WTC11 (cell line): ENCODE results near the gene RIN1. TPM values are rescaled to one million over a fixed set of nuclear protein-coding genes. Genes with fewer than 3 reads are reported as not detected.

Experiments used
- ATAC-seq: fragments of 200-7000 bp; cut with Tn5 transposase; 2 replicates; pipeline ENCODE4 v1.10.0; 2021; ENCODE audit warnings: mild to moderate bottlenecking, moderate library complexity
- CTCF ChIA-PET: fragments of 300-600 bp; sonication (Branson Sonifier 250); formaldehyde crosslinking; loops from one replicate; lab custom pipeline; 2021; ENCODE audit warnings: antibody characterized with exemption; lab: Charles Lee
- POLR2A ChIA-PET: fragments of 350-600 bp; sonication (Branson Sonifier 250); formaldehyde crosslinking; loops from one replicate; lab custom pipeline; 2021; ENCODE audit warnings: antibody characterized with exemption; lab: Charles Lee
- DNase-seq: peaks from one replicate; pipeline ENCODE4 v3.0.0; 2021; ENCODE audit warnings: low spot score
- H3K27ac Mint-ChIP-seq: 2 replicates; pipeline ENCODE4 v1.8.0; 2021; ENCODE audit warnings: mixed read lengths
- H3K27me3 Mint-ChIP-seq: 2 replicates; pipeline ENCODE4 v1.8.0; 2021; ENCODE audit warnings: low read depth, mild to moderate bottlenecking, moderate library complexity, mixed read lengths
- H3K36me3 Mint-ChIP-seq: 2 replicates; pipeline ENCODE4 v1.8.0; 2021; ENCODE audit warnings: mixed read lengths
- H3K4me1 Mint-ChIP-seq: 2 replicates; pipeline ENCODE4 v1.8.0; 2022; ENCODE audit warnings: mixed read lengths
- H3K4me3 Mint-ChIP-seq: 2 replicates; pipeline ENCODE4 v1.8.0; 2021; ENCODE audit warnings: mild to moderate bottlenecking, moderate library complexity, mixed read lengths
- H3K9me3 Mint-ChIP-seq: 2 replicates; pipeline ENCODE4 v1.8.0; 2021; ENCODE audit warnings: mixed read lengths
- AFF4 ChIP-seq: sonication (generic); formaldehyde crosslinking; IDR thresholded peaks from 2 replicates; pipeline ENCODE4 v1.8.1; 2023; ENCODE audit warnings: mild to moderate bottlenecking, missing genetic modification reagents, borderline replicate concordance
- ARID4B ChIP-seq: sonication (generic); formaldehyde crosslinking; IDR thresholded peaks from 2 replicates; pipeline ENCODE4 v1.8.0; 2023; ENCODE audit warnings: missing genetic modification reagents, mild to moderate bottlenecking, borderline replicate concordance
- ATF3 ChIP-seq: sonication (generic); formaldehyde crosslinking; conservative IDR thresholded peaks from 2 replicates; pipeline ENCODE4 v1.8.1; 2022; ENCODE audit warnings: mild to moderate bottlenecking, missing genetic modification reagents
- CBFB ChIP-seq: sonication (generic); formaldehyde crosslinking; IDR thresholded peaks from 2 replicates; pipeline ENCODE4 v1.8.1; 2022; ENCODE audit warnings: mild to moderate bottlenecking, low read depth, missing genetic modification reagents
- E2F4 ChIP-seq: sonication (generic); formaldehyde crosslinking; IDR thresholded peaks from 2 replicates; pipeline ENCODE4 v1.8.1; 2022; ENCODE audit warnings: low read depth, mild to moderate bottlenecking, moderate library complexity, missing genetic modification reagents, borderline replicate concordance
- ELF4 ChIP-seq: sonication (generic); formaldehyde crosslinking; IDR thresholded peaks from 2 replicates; pipeline ENCODE4 v1.8.1; 2022; ENCODE audit warnings: low read depth, mild to moderate bottlenecking, moderate library complexity, missing genetic modification reagents
- EMX1 ChIP-seq: fragments of 250-450 bp; sonication (Bioruptor Pico); IDR thresholded peaks from 2 replicates; pipeline ENCODE4 v1.8.0; 2021; ENCODE audit warnings: mild to moderate bottlenecking
- GTF2I ChIP-seq: fragments of 250-450 bp; sonication (Bioruptor Pico); conservative IDR thresholded peaks from 2 replicates; pipeline ENCODE4 v1.4.0; 2021; ENCODE audit warnings: mild to moderate bottlenecking
- PREB ChIP-seq: sonication (generic); formaldehyde crosslinking; IDR thresholded peaks from 2 replicates; pipeline ENCODE4 v1.8.1; 2022; ENCODE audit warnings: mild to moderate bottlenecking, missing genetic modification reagents, moderate library complexity, borderline replicate concordance
- RELA ChIP-seq: sonication (generic); formaldehyde crosslinking; IDR thresholded peaks from 2 replicates; pipeline ENCODE4 v1.8.1; 2022; ENCODE audit warnings: missing genetic modification reagents, mild to moderate bottlenecking, borderline replicate concordance
- RORB ChIP-seq: fragments of 250-450 bp; sonication (Bioruptor Pico); IDR thresholded peaks from 2 replicates; pipeline ENCODE4 v1.9.0; 2021; ENCODE audit warnings: mild to moderate bottlenecking
- TEAD1 ChIP-seq: sonication (generic); formaldehyde crosslinking; IDR thresholded peaks from 2 replicates; pipeline ENCODE4 v1.8.0; 2022; ENCODE audit warnings: mild to moderate bottlenecking, missing genetic modification reagents
- ZNF219 ChIP-seq: sonication (generic); formaldehyde crosslinking; IDR thresholded peaks from 2 replicates; pipeline ENCODE4 v1.8.0; 2023; ENCODE audit warnings: missing genetic modification reagents, mild to moderate bottlenecking, borderline replicate concordance
- ZNF423 ChIP-seq: fragments of 250-450 bp; sonication (Bioruptor Pico); IDR thresholded peaks from 2 replicates; pipeline ENCODE4 v2.1.2; 2022; ENCODE audit warnings: mild to moderate bottlenecking, moderate library complexity
- ZNF512 ChIP-seq: sonication (generic); formaldehyde crosslinking; IDR thresholded peaks from 2 replicates; pipeline ENCODE4 v1.8.1; 2022; ENCODE audit warnings: missing genetic modification reagents, borderline replicate concordance
- ZNF671 ChIP-seq: fragments of 250-450 bp; sonication (Bioruptor Pico); IDR thresholded peaks from 2 replicates; pipeline ENCODE4 v1.8.0; 2021; ENCODE audit warnings: mild to moderate bottlenecking
- total RNA-seq: library from RNA; stranded (reverse); gene quantifications from 3 replicates; pipeline ENCODE4 v1.2.3, GENCODE V29; 2021

RIN1 gene
- total RNA-seq, 1 experiment from 2014 or later, result 5.0 TPM

GRCh38 chr11:66337103-66337899 is 1.1 kb upstream of the RIN1 start:
- H3K27me3 Mint-ChIP-seq, result no peaks in the 10 kb centered on the region
- H3K4me3 Mint-ChIP-seq, result no peak overlapping the region
- CTCF ChIA-PET, result interaction anchor here (0.5 to 8.7 kb wide), 8 partner anchors 9 to 81 kb away, joined by 3 to 319 read pairs (median 4); no protein-coding TSS in a partner anchor
- H3K9me3 Mint-ChIP-seq, result no peaks in the 10 kb centered on the region
- no peak for TF ChIP-seq CBFB
- no peak for TF ChIP-seq ELF4
- TF ChIP-seq ZNF671 (CRISPR knock-in tag), result no peak
- TF ChIP-seq ZNF423 (CRISPR knock-in tag), result no peak
- TF ChIP-seq PREB (CRISPR knock-in tag), result no peak
- TF ChIP-seq RORB (CRISPR knock-in tag), result no peak
- TF ChIP-seq EMX1 (CRISPR knock-in tag), result no peak
- TF ChIP-seq ZNF512 (CRISPR knock-in tag), result no peak
- no peak for TF ChIP-seq ZNF219 (CRISPR knock-in tag)
- no peak for TF ChIP-seq ARID4B (CRISPR knock-in tag)
- no peak for TF ChIP-seq RELA
- TF ChIP-seq TEAD1 (CRISPR knock-in tag), result no peak
- TF ChIP-seq GTF2I, result no peak
- TF ChIP-seq E2F4, result no peak
- TF ChIP-seq AFF4 (CRISPR knock-in tag), result no peak
- no peak for TF ChIP-seq ATF3 (CRISPR knock-in tag)
- DNase-seq (no peak), ATAC-seq (no peak)
- POLR2A ChIA-PET, result interaction anchor here (1.3 kb wide), 1 partner anchor 25 kb away, joined by 5 read pairs; no protein-coding TSS in a partner anchor
- peaks cover 16% of the 10 kb centered on the region for H3K4me1 Mint-ChIP-seq
- H3K36me3 Mint-ChIP-seq, result peaks cover 10% of the 10 kb centered on the region
- H3K27ac Mint-ChIP-seq, result 0 out of 2 replicates have a peak overlapping the region, but pooled peaks have one; percentile 78
